Renal pelvis (tissue), 4 donors: ENCODE measurements around the gene ST6GALNAC1. TPM values are rescaled to one million over a fixed set of nuclear protein-coding genes. Genes with fewer than 3 reads are reported as not detected.
"Not testable (repeated sequence)": the region's sequence is repeated elsewhere in the genome, so short reads cannot be mapped to it uniquely, and the experiment has no call there.

Source experiments
- DNase-seq: peaks from one replicate; pipeline ENCODE4 v3.0.0-alpha.2; 2013
- polyA plus RNA-seq, 3 donors: library from polyadenylated mRNA; unstranded; fragments of 120-200 nt; gene quantifications; one replicate each; pipeline ENCODE4 v1.2.1, GENCODE V29; 2013; ENCODE audit not compliant: insufficient read length in 3 of 3

ST6GALNAC1 gene
- polyA plus RNA-seq, 3 donors, result 0.23 to 0.99 (median 0.90) TPM

- DNase-seq, result no peak
Measured at GRCh38 chr17:76644995-76645394, 1.4 kb upstream of the ST6GALNAC1 start.

- DNase-seq, result no peak
Measured at GRCh38 chr17:76642994-76643393, 563 bp downstream of the ST6GALNAC1 start.

- DNase-seq, result no peak
Measured at GRCh38 chr17:76642032-76642561, 1.5 kb downstream of the ST6GALNAC1 start.

DNA sequence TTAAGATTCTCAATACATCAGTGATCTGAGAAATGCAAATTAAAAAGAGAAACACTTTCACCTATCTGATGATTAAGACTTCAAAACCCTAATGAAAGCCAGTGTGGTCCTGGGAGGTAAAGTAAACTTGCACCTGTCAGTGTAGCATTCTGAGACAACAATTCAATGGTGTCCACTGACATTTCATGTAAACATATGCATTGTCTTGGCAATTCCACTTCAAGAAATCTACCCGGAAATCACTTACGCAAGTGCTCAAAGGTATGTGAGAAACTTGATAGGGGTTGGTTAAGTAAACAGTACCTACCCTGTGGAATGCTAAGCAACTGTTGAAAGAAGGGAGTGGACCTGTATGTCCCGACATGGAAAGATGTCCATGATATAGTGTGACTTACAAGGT lies 2.1 kb downstream of the ST6GALNAC1 start:
- DNase-seq, result peak; percentile 57

GRCh38 chr17:76640550-76641380 lies 2.8 kb downstream of the ST6GALNAC1 start:
- no peak for DNase-seq

DNA sequence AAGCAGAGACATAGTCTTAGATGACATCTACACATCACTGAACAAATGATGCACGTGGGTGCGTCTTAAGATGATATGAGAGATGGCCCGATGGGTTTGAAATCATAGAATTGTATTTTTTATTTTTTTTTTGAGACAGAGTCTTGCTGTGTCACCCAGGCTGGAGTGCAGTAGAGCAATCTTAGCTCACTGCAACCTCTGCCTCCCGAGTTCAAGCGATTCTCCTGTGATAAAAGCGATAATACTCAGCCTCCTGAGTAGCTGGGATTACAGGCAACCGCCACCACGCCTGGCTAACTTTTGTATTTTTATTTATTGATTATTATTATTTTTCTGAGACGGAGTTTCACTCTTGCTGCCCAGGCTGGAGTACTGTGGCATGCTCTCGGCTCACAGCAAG lies 5.3 kb downstream of the ST6GALNAC1 start:
- DNase-seq, result no peak

DNA sequence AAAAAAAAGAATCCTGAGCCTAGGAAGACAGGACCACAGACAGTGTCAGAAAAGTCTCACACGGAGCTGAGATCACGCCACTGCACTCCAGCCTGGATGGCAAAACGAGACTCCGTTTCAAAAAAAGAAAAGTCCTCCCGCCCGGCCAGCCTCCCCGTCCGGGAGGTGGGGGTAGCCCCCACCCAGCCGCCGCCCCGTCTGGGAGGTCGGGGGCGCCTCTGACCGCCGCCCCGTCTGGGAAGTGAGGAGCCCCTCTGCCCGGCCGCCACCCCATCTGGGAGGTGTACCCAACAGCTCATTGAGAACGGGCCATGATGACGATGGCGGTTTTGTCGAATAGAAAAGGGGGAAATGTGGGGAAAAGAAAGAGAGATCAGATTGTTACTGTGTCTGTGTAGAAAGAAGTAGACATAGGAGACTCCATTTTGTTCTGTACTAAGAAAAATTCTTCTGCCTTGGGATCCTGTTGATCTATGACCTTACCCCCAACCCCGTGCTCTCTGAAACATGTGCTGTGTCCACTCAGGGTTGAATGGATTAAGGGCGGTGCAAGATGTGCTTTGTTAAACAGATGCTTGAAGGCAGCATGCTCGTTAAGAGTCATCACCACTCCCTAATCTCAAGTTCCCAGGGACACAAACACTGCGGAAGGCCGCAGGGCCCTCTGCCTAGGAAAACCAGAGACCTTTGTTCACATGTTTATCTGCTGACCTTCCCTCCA lies 6.9 kb downstream of the ST6GALNAC1 start:
- not testable (repeated sequence) for DNase-seq

GRCh38 chr17:76635659-76636360 lies 7.7 kb downstream of the ST6GALNAC1 start:
- no peak for DNase-seq

- DNase-seq, result no peak
Measured at GRCh38 chr17:76635039-76635438, 8.5 kb downstream of the ST6GALNAC1 start.

GRCh38 chr17:76633628-76634328 lies 9.8 kb downstream of the ST6GALNAC1 start:
- DNase-seq, result no peak

- DNase-seq, result no peak
Measured at GRCh38 chr17:76631821-76632565, 11.6 kb downstream of the ST6GALNAC1 start.

DNA sequence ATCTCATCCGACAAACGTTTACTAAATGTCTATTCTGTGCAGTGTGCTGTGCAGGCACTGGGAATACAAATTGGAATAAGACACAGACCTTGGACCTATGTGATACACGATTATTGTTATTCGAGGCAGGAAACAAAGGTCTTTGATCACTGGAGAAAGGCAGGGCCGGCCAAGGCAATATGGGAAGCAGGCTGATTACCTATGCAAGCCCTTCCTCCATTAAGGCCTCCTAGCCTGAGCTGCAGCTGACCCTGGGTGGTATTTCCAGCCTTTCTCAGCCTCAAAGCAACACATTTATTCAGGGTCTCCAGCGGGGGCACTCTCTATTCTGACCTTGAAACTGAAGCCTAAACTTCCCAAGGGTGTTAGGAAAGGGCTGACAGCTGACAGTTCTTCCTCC lies 13.4 kb downstream of the ST6GALNAC1 start:
- DNase-seq, result no peak

DNA sequence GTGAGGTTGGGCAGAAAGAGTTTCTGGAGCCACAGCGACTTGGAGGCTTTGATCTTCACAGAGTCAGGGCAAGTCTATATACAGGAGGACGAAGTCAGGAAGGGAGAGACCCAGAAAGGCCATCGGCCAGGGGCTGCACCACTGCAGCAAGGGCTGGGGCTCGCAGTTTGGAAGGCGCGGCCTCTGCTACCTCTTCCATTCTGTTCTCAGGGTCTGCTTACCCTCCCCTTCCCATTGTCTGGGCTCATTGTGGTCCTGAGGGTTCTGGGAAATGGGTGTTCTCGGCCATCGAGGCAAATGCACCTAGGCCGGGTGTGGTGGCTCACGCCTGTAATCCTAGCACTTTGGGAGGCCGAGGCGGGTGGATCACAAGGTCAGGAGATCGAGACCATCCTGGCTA lies 16.0 kb downstream of the ST6GALNAC1 start:
- DNase-seq, result no peak

GRCh38 chr17:76626442-76626841 lies 17.1 kb downstream of the ST6GALNAC1 start:
- no peak for DNase-seq

GRCh38 chr17:76625496-76625895 lies 18.1 kb downstream of the ST6GALNAC1 start:
- DNase-seq, result no peak

DNA sequence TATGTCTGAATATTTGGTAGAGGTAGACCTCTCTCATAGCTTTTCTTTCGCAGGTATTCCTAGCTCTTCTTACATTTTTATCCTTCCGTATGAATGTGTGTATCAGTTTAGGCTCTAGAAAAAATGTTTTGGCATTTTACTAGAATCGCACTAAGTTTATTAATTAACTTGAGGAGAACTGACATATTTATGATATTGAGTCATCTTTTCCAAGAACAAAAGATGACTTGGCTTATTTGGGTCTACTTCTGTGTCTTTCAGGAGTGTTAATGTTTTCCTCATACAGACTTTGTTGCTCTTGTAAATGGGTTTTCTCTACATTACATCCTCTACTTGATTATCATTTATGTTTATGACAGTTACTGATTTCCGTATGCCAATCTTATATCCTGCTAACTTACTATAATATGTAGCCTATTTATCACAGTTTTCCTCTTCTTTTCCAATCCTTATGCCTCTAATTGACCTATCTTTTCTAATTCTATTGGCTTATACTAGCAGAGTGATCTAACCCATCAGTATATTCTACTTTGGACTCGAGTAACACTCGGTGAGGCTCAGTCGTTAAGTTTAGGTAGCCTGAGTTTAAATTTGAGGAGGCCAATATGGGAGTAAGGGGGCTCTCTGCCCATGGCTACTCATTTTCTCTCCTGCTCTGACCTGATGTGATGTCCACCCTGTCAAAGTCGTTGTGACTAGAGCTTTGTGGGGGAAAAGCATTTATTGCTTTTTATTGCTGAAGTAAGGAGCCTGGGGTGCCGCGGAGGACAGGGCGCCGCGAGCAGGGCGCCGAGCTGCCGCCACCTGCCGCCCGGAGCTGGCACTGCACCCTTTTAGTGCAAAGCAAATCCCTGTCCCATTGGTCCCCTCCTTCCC lies 20.0 kb downstream of the ST6GALNAC1 start:
- no peak for DNase-seq

DNA sequence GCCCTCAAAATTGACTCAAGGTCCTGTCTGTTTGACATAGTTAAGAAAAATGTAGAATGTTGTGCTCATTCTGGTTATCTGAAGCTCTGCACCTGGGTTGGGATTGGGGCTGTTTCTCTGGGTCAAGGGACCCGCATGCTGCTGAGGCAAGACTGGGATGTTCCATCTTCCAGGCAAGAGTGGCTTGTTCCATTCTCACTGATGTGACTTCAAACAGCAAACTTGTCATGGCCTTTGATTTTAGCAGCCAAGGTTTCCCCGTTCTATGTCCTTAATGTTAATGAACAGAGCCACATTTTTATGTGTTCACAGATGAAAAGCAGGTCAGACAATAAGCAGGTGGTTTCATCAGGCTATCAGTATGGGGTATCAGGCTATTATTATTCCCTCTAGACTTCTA lies 25.7 kb downstream of the ST6GALNAC1 start:
- no peak for DNase-seq

DNA sequence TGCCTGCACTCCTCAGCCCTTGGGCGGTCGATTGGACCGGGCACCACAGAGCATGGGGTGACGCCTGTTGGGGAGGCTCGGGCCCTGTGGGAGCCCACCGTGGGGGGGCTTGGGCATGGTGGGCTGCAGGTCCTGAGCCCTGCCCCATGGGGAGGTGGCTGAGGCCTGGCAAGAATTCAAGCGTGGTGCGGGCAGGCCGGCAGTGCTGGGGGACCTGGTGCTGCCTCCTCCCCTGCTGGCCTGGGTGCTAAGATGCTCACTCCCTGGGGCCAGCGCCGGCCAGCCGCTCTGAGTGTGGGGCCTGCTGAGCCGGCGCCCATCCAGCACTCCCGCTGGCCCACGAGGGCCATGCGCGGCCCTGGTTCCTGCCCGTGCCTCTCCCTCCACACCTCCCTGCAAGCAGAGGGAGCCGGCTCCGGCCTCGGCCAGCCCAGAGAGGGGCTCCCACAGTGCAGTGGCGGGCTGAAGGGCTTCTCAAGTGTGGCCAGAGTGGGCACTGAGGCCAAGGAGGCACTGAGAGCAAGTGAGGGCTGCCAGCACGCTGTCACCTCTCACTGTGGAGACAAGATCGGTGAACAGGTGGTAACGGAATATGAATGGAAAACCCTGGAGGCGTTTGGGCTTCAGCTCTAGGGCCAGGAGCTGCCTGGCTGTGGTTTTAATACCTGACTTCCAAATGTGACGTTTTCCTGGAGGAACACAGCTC lies 28.5 kb downstream of the ST6GALNAC1 start:
- DNase-seq, result no peak

DNA sequence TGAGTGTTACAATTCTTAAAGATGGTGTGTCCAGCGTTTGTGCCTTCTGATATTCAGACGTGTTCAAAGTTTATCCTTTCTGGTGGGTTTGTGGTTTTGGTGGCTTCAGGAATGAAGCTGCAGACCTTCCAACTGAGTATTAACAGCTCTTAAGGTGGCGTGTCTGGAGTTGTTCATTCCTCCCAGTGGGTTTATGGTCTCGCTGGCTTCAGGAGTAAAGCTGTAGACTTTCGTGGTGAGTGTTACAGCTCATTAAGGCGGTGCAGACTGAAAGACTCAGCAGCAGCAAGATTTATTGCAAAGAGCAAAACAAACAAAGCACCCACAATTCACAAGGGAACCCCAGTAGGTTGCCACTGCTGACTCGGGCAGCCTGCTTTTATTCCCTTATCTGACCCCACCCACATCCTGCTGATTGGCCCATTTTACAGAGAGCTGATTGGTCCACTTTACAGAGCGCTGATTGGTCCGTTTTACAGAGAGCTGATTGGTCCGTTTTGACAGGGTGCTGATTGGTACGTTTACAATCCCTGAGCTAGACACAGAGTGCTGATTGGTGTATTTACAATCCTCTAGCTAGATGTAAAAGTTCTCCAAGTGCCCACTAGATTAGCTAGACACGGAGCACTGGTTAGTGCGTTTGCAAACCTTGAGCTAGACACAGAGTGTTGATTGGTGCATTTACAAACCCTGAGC lies 29.3 kb downstream of the ST6GALNAC1 start:
- not testable (repeated sequence) for DNase-seq
